IPS-18a (cell line): ENCODE measurements around the gene DAZAP2.
"Not testable (repeated sequence)": the region's sequence is repeated elsewhere in the genome, so short reads cannot be mapped to it uniquely, and the experiment has no call there.

Experiments used
- H3K27ac ChIP-seq: one replicate; pipeline ENCODE4 v1.5.1; 2013; ENCODE audit warnings: low read length
- H3K27me3 ChIP-seq: one replicate; pipeline ENCODE4 v1.6.1; 2013; ENCODE audit warnings: mild to moderate bottlenecking, low read length; ENCODE audit not compliant: control insufficient read depth, insufficient read depth
- H3K36me3 ChIP-seq: one replicate; pipeline ENCODE4 v1.6.1; 2013; ENCODE audit warnings: low read depth, low read length; ENCODE audit not compliant: control insufficient read depth
- H3K4me1 ChIP-seq: one replicate; pipeline ENCODE4 v1.6.1; 2013; ENCODE audit warnings: low read depth, low read length; ENCODE audit not compliant: control insufficient read depth
- H3K4me3 ChIP-seq: one replicate; pipeline ENCODE4 v1.5.1; 2013; ENCODE audit warnings: low read length
- H3K9ac ChIP-seq: one replicate; pipeline ENCODE4 v1.6.1; 2013; ENCODE audit warnings: mild to moderate bottlenecking, low read length, moderate library complexity
- H3K9me3 ChIP-seq: one replicate; pipeline ENCODE4 v1.6.1; 2013; ENCODE audit warnings: low read depth, low read length; ENCODE audit not compliant: control insufficient read depth

Gene DAZAP2

DNA sequence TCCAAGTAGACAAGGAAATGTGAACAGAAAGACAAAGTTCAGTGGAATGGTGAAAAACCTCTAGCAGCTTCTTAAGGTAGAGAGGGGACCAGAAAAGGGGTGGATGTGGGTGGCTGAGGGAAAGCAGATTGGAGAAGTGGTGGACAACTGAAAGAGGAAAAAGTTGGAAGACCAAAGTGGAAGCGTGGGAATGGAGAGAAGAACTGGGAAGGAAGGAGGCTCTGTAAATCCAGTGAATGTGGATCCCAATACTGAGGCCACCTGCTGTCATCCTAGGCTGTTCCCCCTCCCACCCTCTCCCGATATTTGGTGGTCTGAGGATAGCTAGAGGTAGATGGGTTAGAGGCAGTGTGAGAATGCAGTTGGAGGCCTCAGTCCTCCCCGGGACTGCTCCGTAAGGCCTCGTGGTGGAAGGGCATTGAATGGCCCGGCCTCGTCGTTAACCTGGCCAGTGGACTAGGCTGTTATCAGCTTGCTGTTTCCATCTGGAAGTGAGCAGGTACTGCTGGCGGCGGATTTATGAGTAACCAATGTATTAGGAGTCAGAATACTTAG is 19.9 kb upstream of the DAZAP2 start:
- Histone ChIP-seq H3K27ac (peak overlapping the region; percentile 63), H3K4me3 (peak overlapping the region; percentile 82), H3K36me3 (no peaks in the 10 kb centered on the region), H3K9me3 (no peaks in the 10 kb centered on the region), H3K4me1 (peaks cover 15% of the 10 kb centered on the region), H3K9ac (peak overlapping the region; percentile 79), H3K27me3 (no peaks in the 10 kb centered on the region)

DNA sequence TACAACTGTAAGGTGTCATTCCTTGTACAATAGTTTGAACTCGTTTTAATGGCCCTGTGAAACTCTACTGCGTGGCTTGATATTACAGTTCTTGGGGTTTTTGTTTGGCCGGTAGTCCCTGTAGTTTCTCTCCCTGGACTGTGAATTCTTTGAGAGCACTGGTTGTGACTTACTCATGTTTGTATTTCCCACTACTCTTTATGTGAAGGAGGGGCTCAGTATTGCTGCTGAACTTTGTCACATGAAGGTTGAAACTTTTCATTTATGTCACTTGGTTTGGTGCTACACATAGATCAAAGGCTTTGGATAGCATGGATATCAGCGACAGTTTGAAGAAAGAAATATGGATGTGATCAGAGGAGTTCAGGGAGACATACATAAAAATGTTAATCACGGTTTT is 19.3 kb upstream of the DAZAP2 start:
- Histone ChIP-seq H3K4me1 (peaks cover 15% of the 10 kb centered on the region), H3K27ac (no peak overlapping the region), H3K4me3 (peak overlapping the region; percentile 82), H3K9me3 (no peaks in the 10 kb centered on the region), H3K36me3 (no peaks in the 10 kb centered on the region), H3K9ac (peak overlapping the region; percentile 79), H3K27me3 (no peaks in the 10 kb centered on the region)

DNA sequence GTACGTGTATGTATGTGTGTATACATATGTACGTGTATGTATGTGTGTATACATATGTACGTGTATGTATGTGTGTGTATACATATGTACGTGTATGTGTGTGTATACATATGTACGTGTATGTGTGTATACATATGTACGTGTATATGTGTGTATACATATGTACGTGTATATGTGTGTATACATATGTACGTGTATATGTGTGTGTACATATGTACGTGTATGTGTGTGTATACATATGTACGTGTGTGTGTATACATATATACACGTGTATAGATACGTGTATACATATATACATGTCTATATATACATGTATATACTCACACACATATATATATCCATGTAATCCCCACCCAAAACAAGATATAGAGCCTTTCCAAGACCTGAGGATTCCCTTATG is 18.8 kb upstream of the DAZAP2 start:
- H3K27ac ChIP-seq, H3K9ac ChIP-seq, H3K27me3 ChIP-seq, H3K36me3 ChIP-seq, H3K9me3 ChIP-seq: not testable (repeated sequence)
- peaks cover 15% of the 10 kb centered on the region for H3K4me1 ChIP-seq
- H3K4me3 ChIP-seq, result peak overlapping the region; percentile 82

DNA sequence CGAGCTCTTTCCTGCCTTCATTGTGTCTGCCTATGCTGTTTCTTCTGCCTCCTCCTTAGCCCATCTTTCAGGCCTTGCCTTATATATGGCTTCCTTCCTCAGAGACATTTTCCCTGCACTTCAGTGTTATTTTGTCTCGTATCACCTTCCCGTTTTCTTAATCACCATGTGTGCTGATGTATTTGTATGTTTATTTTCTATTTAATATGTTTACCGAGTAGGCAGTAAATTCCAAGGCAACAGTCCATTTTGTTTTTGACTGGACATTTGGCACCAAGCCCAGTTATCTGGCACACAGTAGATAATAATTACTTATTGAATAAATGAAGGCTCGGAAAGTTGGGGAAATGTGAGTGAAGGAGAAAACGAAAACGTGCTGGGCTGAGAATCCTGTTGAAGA is 16.2 kb upstream of the DAZAP2 start:
- H3K4me3 ChIP-seq, result no peak overlapping the region
- no peaks in the 10 kb centered on the region for H3K9me3 ChIP-seq
- H3K27me3 ChIP-seq, result no peaks in the 10 kb centered on the region
- H3K27ac ChIP-seq, result no peak overlapping the region
- H3K9ac ChIP-seq, result no peak overlapping the region
- H3K4me1 ChIP-seq, result peaks cover 15% of the 10 kb centered on the region
- no peaks in the 10 kb centered on the region for H3K36me3 ChIP-seq

- Histone ChIP-seq H3K27ac (no peak overlapping the region), H3K9me3 (no peaks in the 10 kb centered on the region), H3K9ac (no peak overlapping the region), H3K4me1 (peaks cover under 1% of the 10 kb centered on the region), H3K27me3 (no peaks in the 10 kb centered on the region), H3K4me3 (no peak overlapping the region), H3K36me3 (no peaks in the 10 kb centered on the region)
Measured at GRCh38 chr12:51224625-51225024, 14.0 kb upstream of the DAZAP2 start.

- H3K9ac ChIP-seq, result no peak overlapping the region
- H3K27ac ChIP-seq, result no peak overlapping the region
Measured at GRCh38 chr12:51225234-51225633, 13.4 kb upstream of the DAZAP2 start.

DNA sequence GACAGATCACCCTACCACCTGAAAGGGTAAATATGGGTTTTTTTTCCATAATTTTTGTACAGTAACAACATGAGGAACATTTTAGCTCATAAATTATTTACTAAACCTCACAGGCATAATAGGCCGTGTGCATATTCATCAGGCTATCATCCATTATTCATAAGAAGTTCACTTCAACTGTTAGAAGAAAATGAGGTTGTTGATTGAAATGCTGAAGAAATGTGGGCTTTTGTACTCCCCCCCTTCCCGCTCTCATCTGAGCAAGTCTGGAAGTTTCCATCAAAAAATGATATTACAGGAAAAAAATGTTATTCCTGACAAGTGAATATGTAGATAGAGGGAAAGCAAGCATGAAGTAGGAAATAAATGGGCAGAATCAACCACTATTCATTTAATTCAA is 12.9 kb upstream of the DAZAP2 start:
- H3K9ac ChIP-seq, result no peak overlapping the region
- H3K27ac ChIP-seq, result no peak overlapping the region
- H3K36me3 ChIP-seq, result no peaks in the 10 kb centered on the region
- H3K9me3 ChIP-seq, result no peaks in the 10 kb centered on the region
- H3K4me1 ChIP-seq, result no peaks in the 10 kb centered on the region
- H3K27me3 ChIP-seq, result no peaks in the 10 kb centered on the region
- H3K4me3 ChIP-seq, result no peak overlapping the region

More at GRCh38 chr12:51225234-51225633, 13.4 kb upstream of the DAZAP2 start:
- no peak overlapping the region for H3K4me3 ChIP-seq
- no peaks in the 10 kb centered on the region for H3K9me3 ChIP-seq
- H3K4me1 ChIP-seq, result no peaks in the 10 kb centered on the region
- H3K27me3 ChIP-seq, result no peaks in the 10 kb centered on the region
- no peaks in the 10 kb centered on the region for H3K36me3 ChIP-seq

DNA sequence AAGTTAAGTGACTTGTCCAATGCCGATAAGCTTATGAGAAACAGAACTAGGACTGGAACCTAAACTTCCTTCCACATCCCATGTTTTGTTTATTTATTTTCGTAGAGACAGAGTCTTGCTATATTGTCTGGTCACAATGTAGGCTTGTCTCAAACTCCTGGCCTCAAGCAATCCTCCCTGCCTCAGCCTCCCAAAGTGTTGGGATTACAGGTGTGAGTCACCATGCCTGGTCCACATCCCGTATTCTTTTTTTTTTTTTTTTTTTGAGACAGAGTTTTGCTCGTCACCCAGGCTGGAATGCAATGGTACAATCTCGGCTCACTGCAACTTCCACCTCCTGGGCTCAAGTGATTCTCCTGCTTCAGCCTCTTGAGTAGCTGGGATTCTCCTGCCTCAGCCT is 11.5 kb upstream of the DAZAP2 start:
- not testable (repeated sequence) for H3K4me3 ChIP-seq, H3K9ac ChIP-seq, H3K36me3 ChIP-seq, H3K9me3 ChIP-seq, H3K27ac ChIP-seq, H3K27me3 ChIP-seq, H3K4me1 ChIP-seq

DNA sequence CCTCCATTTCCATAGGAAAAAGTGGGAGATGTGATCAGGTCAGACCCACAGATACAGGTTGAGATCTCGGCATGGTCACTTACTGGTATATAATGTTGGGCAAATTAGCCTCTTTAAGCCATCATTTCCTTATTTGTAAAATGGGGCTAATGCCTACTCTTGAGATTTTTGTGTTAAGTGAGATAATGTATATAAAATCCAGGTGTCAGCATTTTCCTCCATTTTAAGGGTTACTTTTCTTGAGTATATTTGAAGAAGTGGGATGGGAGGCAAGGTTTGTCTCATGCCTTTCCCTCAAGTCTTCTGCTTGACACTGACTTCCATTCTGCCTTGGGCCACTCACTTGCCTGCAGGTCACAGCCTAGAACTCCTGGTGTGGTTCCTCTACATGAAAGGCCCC is 10.7 kb upstream of the DAZAP2 start:
- Histone ChIP-seq H3K27me3 (no peaks in the 10 kb centered on the region), H3K27ac (no peak overlapping the region), H3K4me1 (no peaks in the 10 kb centered on the region), H3K9me3 (no peaks in the 10 kb centered on the region), H3K9ac (no peak overlapping the region), H3K4me3 (no peak overlapping the region), H3K36me3 (no peaks in the 10 kb centered on the region)

- no peaks in the 10 kb centered on the region for H3K27me3 ChIP-seq
- no peaks in the 10 kb centered on the region for H3K9me3 ChIP-seq
- H3K36me3 ChIP-seq, result no peaks in the 10 kb centered on the region
- no peak overlapping the region for H3K9ac ChIP-seq
- no peak overlapping the region for H3K4me3 ChIP-seq
- no peak overlapping the region for H3K27ac ChIP-seq
- no peaks in the 10 kb centered on the region for H3K4me1 ChIP-seq
Measured at GRCh38 chr12:51229116-51229809, 9.4 kb upstream of the DAZAP2 start.

- H3K4me1 ChIP-seq, result no peaks in the 10 kb centered on the region
- H3K36me3 ChIP-seq, result no peaks in the 10 kb centered on the region
- H3K9me3 ChIP-seq, result no peaks in the 10 kb centered on the region
- H3K4me3 ChIP-seq, result no peak overlapping the region
- no peak overlapping the region for H3K9ac ChIP-seq
- H3K27ac ChIP-seq, result no peak overlapping the region
- H3K27me3 ChIP-seq, result no peaks in the 10 kb centered on the region
Measured at GRCh38 chr12:51232642-51233041, 6.0 kb upstream of the DAZAP2 start.

DNA sequence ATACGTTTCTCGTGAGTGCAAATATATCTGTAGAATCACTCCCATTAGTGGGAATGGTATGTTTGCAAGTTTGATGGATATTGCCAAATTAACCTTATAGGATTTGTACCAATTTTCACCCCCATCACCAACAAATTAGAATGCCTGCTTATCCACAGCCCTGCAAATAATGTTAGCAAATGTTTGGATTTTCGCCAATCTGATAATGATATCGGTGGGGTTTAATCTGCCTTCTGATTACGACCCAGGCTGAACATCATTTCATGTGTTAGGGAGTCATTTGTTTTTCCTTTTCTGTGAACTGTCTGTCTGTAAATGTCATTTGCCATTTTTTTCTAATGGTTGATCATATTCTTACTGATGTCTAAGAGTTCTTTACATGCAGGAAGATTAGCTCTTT is 4.1 kb upstream of the DAZAP2 start:
- H3K9me3 ChIP-seq, result no peaks in the 10 kb centered on the region
- H3K4me3 ChIP-seq, result no peak overlapping the region
- no peaks in the 10 kb centered on the region for H3K27me3 ChIP-seq
- no peaks in the 10 kb centered on the region for H3K36me3 ChIP-seq
- H3K9ac ChIP-seq, result no peak overlapping the region
- no peak overlapping the region for H3K27ac ChIP-seq
- H3K4me1 ChIP-seq, result peaks cover 6% of the 10 kb centered on the region
